PC-9 (cell line): ENCODE data around the gene PTCHD4.

Experiments
- EZH2 ChIP-seq: fragments of 200-600 bp; sonication (generic); IDR thresholded peaks from 2 replicates; pipeline ENCODE4 v1.8.0; 2017; ENCODE audit warnings: antibody characterized with exemption, low read depth
- TF ChIP-seq, protein P1 (sequence below): fragments of 200-600 bp; sonication (generic); conservative IDR thresholded peaks from 2 replicates; pipeline ENCODE4 v1.6.1; 2017; ENCODE audit warnings: mixed run types, antibody characterized with exemption, mild to moderate bottlenecking, moderate library complexity

DNA sequence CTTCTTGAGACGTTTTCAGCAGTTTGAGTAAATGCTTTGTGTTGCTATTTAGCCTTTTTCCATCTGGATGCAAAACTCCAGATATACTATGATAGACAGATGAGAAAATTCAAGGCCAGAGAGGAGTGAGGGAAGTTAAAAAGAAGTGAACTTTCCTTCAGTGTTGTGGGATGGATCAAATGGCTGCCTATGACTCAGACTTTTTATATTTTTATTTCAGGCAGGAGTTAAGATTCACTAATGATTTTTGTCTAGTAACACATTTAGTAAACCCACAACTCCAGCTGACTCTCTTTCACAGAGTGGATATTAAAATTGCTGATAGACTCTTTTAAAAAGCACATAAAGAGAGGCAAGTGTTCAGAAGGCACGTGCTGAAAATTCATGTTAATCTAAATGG, 23.2 kb upstream of the PTCHD4 start:
- TF ChIP-seq, protein P1, sequence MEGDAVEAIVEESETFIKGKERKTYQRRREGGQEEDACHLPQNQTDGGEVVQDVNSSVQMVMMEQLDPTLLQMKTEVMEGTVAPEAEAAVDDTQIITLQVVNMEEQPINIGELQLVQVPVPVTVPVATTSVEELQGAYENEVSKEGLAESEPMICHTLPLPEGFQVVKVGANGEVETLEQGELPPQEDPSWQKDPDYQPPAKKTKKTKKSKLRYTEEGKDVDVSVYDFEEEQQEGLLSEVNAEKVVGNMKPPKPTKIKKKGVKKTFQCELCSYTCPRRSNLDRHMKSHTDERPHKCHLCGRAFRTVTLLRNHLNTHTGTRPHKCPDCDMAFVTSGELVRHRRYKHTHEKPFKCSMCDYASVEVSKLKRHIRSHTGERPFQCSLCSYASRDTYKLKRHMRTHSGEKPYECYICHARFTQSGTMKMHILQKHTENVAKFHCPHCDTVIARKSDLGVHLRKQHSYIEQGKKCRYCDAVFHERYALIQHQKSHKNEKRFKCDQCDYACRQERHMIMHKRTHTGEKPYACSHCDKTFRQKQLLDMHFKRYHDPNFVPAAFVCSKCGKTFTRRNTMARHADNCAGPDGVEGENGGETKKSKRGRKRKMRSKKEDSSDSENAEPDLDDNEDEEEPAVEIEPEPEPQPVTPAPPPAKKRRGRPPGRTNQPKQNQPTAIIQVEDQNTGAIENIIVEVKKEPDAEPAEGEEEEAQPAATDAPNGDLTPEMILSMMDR, result no peak
- TF ChIP-seq EZH2, result no peak
